HCT116 (cell line): ENCODE measurements around the gene PGRMC1. TPM values are rescaled to one million over a fixed set of nuclear protein-coding genes. Genes with fewer than 3 reads are reported as not detected.
"Not testable (repeated sequence)": the region's sequence is repeated elsewhere in the genome, so short reads cannot be mapped to it uniquely, and the experiment has no call there.

Experiments used
- ATAC-seq: fragments of 200-7000 bp; cut with Tn5 transposase; 2 replicates; pipeline ENCODE4 v1.9.1; 2020; ENCODE audit warnings: mild to moderate bottlenecking, moderate library complexity
- BruUV-seq: library from RNA; stranded (reverse); fragments of 400-500 nt; replicated peaks from 2 replicates; lab custom pipeline; 2021; lab: Mats Ljungman, UMichigan
- CTCF ChIA-PET: fragments of 300-600 bp; sonication (Branson Sonifier 250); formaldehyde crosslinking; loops from one replicate; lab custom pipeline; 2021; ENCODE audit warnings: antibody characterized with exemption; lab: Charles Lee
- POLR2A ChIA-PET: fragments of 300-600, 350-600 bp; sonication (Branson Sonifier 250); formaldehyde crosslinking; loops from one replicate; lab custom pipeline; 2021; ENCODE audit warnings: antibody characterized with exemption; lab: Charles Lee
- RAD21 ChIA-PET, 2 experiments: fragments of 300-600 bp; sonication (Branson Sonifier 250); formaldehyde crosslinking; loops; one replicate each; lab custom pipeline; 2023; ENCODE audit warnings: low total read pairs in 2 of 2; ENCODE audit not compliant: uncharacterized antibody in 2 of 2, unreplicated experiment in 2 of 2, low non-redundant PET in 1 of 2; lab: Charles Lee
- DNase-seq: peaks from one replicate; pipeline ENCODE4 v3.0.0-alpha.2; 2010; ENCODE audit warnings: low read depth, low spot score
- H2AFZ ChIP-seq: fragments of 200-600 bp; shearing (Covaris generic), sonication (generic); 2 replicates; pipeline ENCODE4 v1.6.1; 2017; ENCODE audit warnings: low read depth, mixed run types, mixed read lengths, antibody characterized with exemption, low read length; ENCODE audit not compliant: poor library complexity, severe bottlenecking
- H3K27ac ChIP-seq: 2 replicates; pipeline ENCODE4 v1.5.1; 2012; ENCODE audit warnings: low read depth, low read length
- H3K27me3 ChIP-seq: fragments of 200-600 bp; sonication (generic); 2 replicates; pipeline ENCODE4 v1.6.1; 2016; ENCODE audit warnings: mixed run types, low read length, mixed read lengths; ENCODE audit not compliant: insufficient read depth
- H3K36me3 ChIP-seq, 2 experiments: fragments of 200-500 bp in 1 of 2; fragments of 200-600 bp in 1 of 2; sonication (Bioruptor generic) in 1 of 2; sonication (generic) in 1 of 2; 2 replicates each; pipeline versions ENCODE4 v1.5.1 to v1.6.1; 2014 to 2016; ENCODE audit warnings: low read length in 2 of 2, inconsistent platforms in 1 of 2, mixed read lengths in 1 of 2, mixed run types in 1 of 2; ENCODE audit not compliant: insufficient read depth in 2 of 2, control insufficient read depth in 1 of 2
- H3K4me1 ChIP-seq, 2 experiments: fragments of 200-600 bp in 1 of 2; sonication (generic) in 1 of 2; 2 replicates each; pipeline versions ENCODE4 v1.5.1 to v1.6.1; 2012 to 2017; ENCODE audit warnings: low read length in 2 of 2, inconsistent platforms in 1 of 2, mild to moderate bottlenecking in 1 of 2, mixed read lengths in 1 of 2, mixed run types in 1 of 2, moderate library complexity in 1 of 2; ENCODE audit not compliant: insufficient read depth in 2 of 2, control insufficient read depth in 1 of 2
- H3K4me2 ChIP-seq: fragments of 200-600 bp; sonication (generic); 2 replicates; pipeline ENCODE4 v1.6.1; 2017; ENCODE audit warnings: mixed run types, low read length, mixed read lengths
- H3K4me3 ChIP-seq, 2 experiments: fragments of 200-600 bp in 1 of 2; sonication (generic) in 1 of 2; replicated peaks in 1 of 2; 2 replicates each; pipeline ENCODE4 v1.5.1; 2011 to 2016; ENCODE audit warnings: low read length in 2 of 2, control low read depth in 1 of 2, low read depth in 1 of 2, mild to moderate bottlenecking in 1 of 2, mixed read lengths in 1 of 2, mixed run types in 1 of 2
- H3K79me2 ChIP-seq: fragments of 200-600 bp; sonication (generic); 2 replicates; pipeline ENCODE4 v1.6.1; 2017; ENCODE audit warnings: mild to moderate bottlenecking, mixed run types, low read length, moderate library complexity, mixed read lengths; ENCODE audit not compliant: insufficient read depth
- H3K9ac ChIP-seq: fragments of 200-600 bp; sonication (generic); 2 replicates; pipeline ENCODE4 v1.6.1; 2016; ENCODE audit warnings: low read length, mixed read lengths
- H3K9me2 ChIP-seq: fragments of 200-600 bp; sonication (generic), shearing (Covaris generic); 2 replicates; pipeline ENCODE4 v1.6.1; 2017; ENCODE audit warnings: mixed run types, mild to moderate bottlenecking, moderate library complexity; ENCODE audit not compliant: insufficient read depth
- H3K9me3 ChIP-seq, 2 experiments: fragments of 200-500 bp in 1 of 2; fragments of 200-600 bp in 1 of 2; sonication (Bioruptor generic) in 1 of 2; sonication (generic) in 1 of 2; 2 replicates each; pipeline ENCODE4 v1.6.1; 2014 to 2017; ENCODE audit warnings: low read length in 2 of 2, mixed read lengths in 2 of 2, inconsistent platforms in 1 of 2, low read depth in 1 of 2, mild to moderate bottlenecking in 1 of 2, mixed run types in 1 of 2, moderate library complexity in 1 of 2; ENCODE audit not compliant: control insufficient read depth in 1 of 2, insufficient read depth in 1 of 2
- H4K20me1 ChIP-seq: fragments of 200-600 bp; sonication (generic), shearing (Covaris generic); 2 replicates; pipeline ENCODE4 v1.6.1; 2017; ENCODE audit warnings: mixed run types, mild to moderate bottlenecking, moderate library complexity; ENCODE audit not compliant: insufficient read depth
- ATF3 ChIP-seq: IDR thresholded peaks from 2 replicates; pipeline ENCODE4 v1.6.1; 2012
- CBX3 ChIP-seq: IDR thresholded peaks from 2 replicates; pipeline ENCODE4 v1.6.1; 2012; ENCODE audit warnings: low read depth
- CTCF ChIP-seq, 3 experiments: fragments of 200-600 bp in 1 of 3; sonication (generic) in 1 of 3; IDR thresholded peaks in 2 of 3; conservative IDR thresholded peaks in 1 of 3; 2 replicates each; pipeline ENCODE4 v1.5.1; 2012 to 2017; ENCODE audit warnings: low read depth in 2 of 3, low read length in 2 of 3, antibody characterized with exemption in 1 of 3, borderline replicate concordance in 1 of 3, control low read depth in 1 of 3, mild to moderate bottlenecking in 1 of 3, mixed read lengths in 1 of 3, mixed run types in 1 of 3, moderate library complexity in 1 of 3; ENCODE audit not compliant: insufficient read depth in 1 of 3
- EZH2phosphoT487 ChIP-seq: fragments of 200-600 bp; IDR thresholded peaks from 2 replicates; pipeline ENCODE4 v1.6.1; 2018; ENCODE audit warnings: antibody characterized with exemption, borderline replicate concordance
- POLR2A ChIP-seq: IDR thresholded peaks from 2 replicates; pipeline ENCODE4 v1.7.0; 2011; ENCODE audit warnings: borderline replicate concordance; ENCODE audit not compliant: insufficient read depth, insufficient read length; ENCODE audit errors: extremely low read depth
- POLR2AphosphoS5 ChIP-seq: IDR thresholded peaks from 2 replicates; pipeline ENCODE4 v1.6.1; 2011; ENCODE audit warnings: mild to moderate bottlenecking, low read depth, low read length, moderate library complexity
- RAD21 ChIP-seq: IDR thresholded peaks from 2 replicates; pipeline ENCODE4 v1.6.1; 2012; ENCODE audit warnings: low read depth, mild to moderate bottlenecking
- YY1 ChIP-seq: IDR thresholded peaks from 2 replicates; pipeline ENCODE4 v1.6.1; 2011; ENCODE audit warnings: low read length, low read depth, moderate library complexity, mild to moderate bottlenecking; ENCODE audit not compliant: insufficient replicate concordance; ENCODE audit errors: extremely low read depth
- intact Hi-C: fragments of 100-400 bp; cut with micrococcal nuclease; formaldehyde crosslinking; loops from 2 replicates; pipeline ENCODE4 v1.10.0; 2022
- total RNA-seq: library from RNA; stranded (reverse); gene quantifications from one replicate; pipeline ENCODE4 v1.2.1, GENCODE V29; 2021; ENCODE audit not compliant: unreplicated experiment

PGRMC1 gene
- total RNA-seq, 1 experiment from 2014 or later: 81.6 TPM

GRCh38 chrX:119252716-119253115 lies 16.6 kb downstream of the PGRMC1 start:
- POLR2A ChIA-PET: no interaction called here
- Histone ChIP-seq H3K27ac (no peak overlapping the region), H3K36me3 (no peaks in the 10 kb centered on the region), H3K9me2 (no peaks in the 10 kb centered on the region), H3K4me1 (no peaks in the 10 kb centered on the region), H3K27me3 (no peaks in the 10 kb centered on the region), H4K20me1 (no peaks in the 10 kb centered on the region), H3K9me3 (no peaks in the 10 kb centered on the region), H3K4me2 (no peak overlapping the region), H3K4me3 (no peak overlapping the region), H3K9ac (no peak overlapping the region), H2AFZ (no peak overlapping the region), H3K79me2 (no peaks in the 10 kb centered on the region)
- no TSS peak for BruUV-seq
- intact Hi-C loops: no loop called here
- CTCF ChIA-PET: no interaction called here
- ATAC-seq (no peak), DNase-seq (no peak)
- RAD21 ChIA-PET: no interaction called here
- TF ChIP-seq EZH2phosphoT487 (no peak), ATF3 (no peak), POLR2A (no peak), POLR2AphosphoS5 (no peak), CBX3 (no peak)

- Histone ChIP-seq H3K27me3 (no peaks in the 10 kb centered on the region), H4K20me1 (no peaks in the 10 kb centered on the region), H2AFZ (peak overlapping the region; percentile 9), H3K36me3 (no peaks in the 10 kb centered on the region), H3K27ac (no peak overlapping the region), H3K4me1 (no peaks in the 10 kb centered on the region), H3K9me3 (no peaks in the 10 kb centered on the region), H3K79me2 (no peaks in the 10 kb centered on the region), H3K9ac (no peak overlapping the region), H3K4me2 (no peak overlapping the region; the same call in 1 of the 2 replicates), H3K9me2 (no peaks in the 10 kb centered on the region), H3K4me3 (no peak overlapping the region)
- ATAC-seq (peak; percentile 70), DNase-seq (peak; percentile 6)
- ChIA-PET RAD21 (no interaction called here), POLR2A (no interaction called here), CTCF (interaction anchor here (0.6 to 1.2 kb wide), 2 partner anchors 9 to 16 kb away, joined by 3 read pairs; no protein-coding TSS in a partner anchor)
- BruUV-seq: no TSS peak
- intact Hi-C loops: loop anchor here (5.0 kb wide), 1 partner anchor 419 kb away; no protein-coding TSS in a partner anchor
- TF ChIP-seq RAD21 (peak; percentile 51), CTCF (IDR thresholded peaks at IDR 0.05 in 2 of 3, conservative IDR thresholded peaks at IDR 0.05 in 1 of 3; ENCODE audit: borderline replicate concordance in 1 of 3, insufficient read depth in 1 of 3, low read depth in 2 of 3, low read length in 2 of 3) (peak; percentile 25 to 70 (median 65); a peak in 5 of 6 replicates), YY1 (no peak)
Observed at GRCh38 chrX:119266364-119266995, 30.4 kb downstream of the PGRMC1 start.

- H3K9me3 ChIP-seq, BruUV-seq, DNase-seq, H3K9me2 ChIP-seq, POLR2A ChIA-PET, H3K79me2 ChIP-seq, H2AFZ ChIP-seq, CTCF ChIA-PET, H4K20me1 ChIP-seq, H3K4me1 ChIP-seq, H3K4me2 ChIP-seq, RAD21 ChIA-PET, H3K27ac ChIP-seq, H3K4me3 ChIP-seq, H3K36me3 ChIP-seq, ATAC-seq, H3K9ac ChIP-seq, H3K27me3 ChIP-seq: not testable (repeated sequence)
- intact Hi-C loops: loop anchor here (5.0 kb wide), 1 partner anchor 420 kb away; no protein-coding TSS in a partner anchor
Observed at GRCh38 chrX:119267115-119267514, 31.0 kb downstream of the PGRMC1 start.
